Stimulated activated CD8-positive, alpha-beta memory T cell treated with anti-CD3 and anti-CD28 coated beads, Interleukin-15, amount 100 ng/mL, for 48 hours (primary cell): ENCODE measurements around the gene SLIT3.

Experiments used
- DNase-seq, 2 donors: peaks; one replicate each; pipeline ENCODE4 v3.0.0-alpha.2; 2020; ENCODE audit warnings: low read depth in 2 of 2

Gene SLIT3

GRCh38 chr5:168890816-168891812 lies 409.8 kb downstream of the SLIT3 start:
- DNase-seq = no peak

- no peak for DNase-seq
Measured at GRCh38 chr5:168889039-168889438, 411.9 kb downstream of the SLIT3 start.

- DNase-seq = no peak
Measured at GRCh38 chr5:168887931-168888330, 413.0 kb downstream of the SLIT3 start.

- DNase-seq = no peak
Measured at GRCh38 chr5:168886157-168886556, 414.8 kb downstream of the SLIT3 start.

- no peak for DNase-seq
Measured at GRCh38 chr5:168885324-168886120, 415.4 kb downstream of the SLIT3 start.

GRCh38 chr5:168883991-168884390 lies 416.9 kb downstream of the SLIT3 start:
- DNase-seq = no peak

GRCh38 chr5:168883281-168883741 lies 417.6 kb downstream of the SLIT3 start:
- no peak for DNase-seq

GRCh38 chr5:168882283-168882682 lies 418.7 kb downstream of the SLIT3 start:
- no peak for DNase-seq

GRCh38 chr5:168881427-168882149 lies 419.4 kb downstream of the SLIT3 start:
- no peak for DNase-seq

- no peak for DNase-seq
Measured at GRCh38 chr5:168879929-168880328, 421.0 kb downstream of the SLIT3 start.

- no peak for DNase-seq
Measured at GRCh38 chr5:168879331-168879730, 421.6 kb downstream of the SLIT3 start.

- no peak for DNase-seq
Measured at GRCh38 chr5:168878135-168878745, 422.7 kb downstream of the SLIT3 start.

- no peak for DNase-seq
Measured at GRCh38 chr5:168877132-168877892, 423.6 kb downstream of the SLIT3 start.

GRCh38 chr5:168876419-168876818 lies 424.5 kb downstream of the SLIT3 start:
- no peak for DNase-seq

GRCh38 chr5:168875832-168876231 lies 425.1 kb downstream of the SLIT3 start:
- no peak for DNase-seq

- DNase-seq = no peak
Measured at GRCh38 chr5:168874713-168875380, 426.1 kb downstream of the SLIT3 start.

GRCh38 chr5:168872246-168872645 lies 428.7 kb downstream of the SLIT3 start:
- no peak for DNase-seq

- no peak for DNase-seq
Measured at GRCh38 chr5:168870910-168871309, 430.0 kb downstream of the SLIT3 start.

- no peak for DNase-seq
Measured at GRCh38 chr5:168869615-168870227, 431.2 kb downstream of the SLIT3 start.

GRCh38 chr5:168867241-168867640 lies 433.7 kb downstream of the SLIT3 start:
- DNase-seq = no peak
